Activated B cell treated with CpG ODN at 0.5 μM for 24 hours (primary cell): ENCODE results near the gene LAG3. TPM values are rescaled to one million over a fixed set of nuclear protein-coding genes. Genes with fewer than 3 reads are reported as not detected.

Experiments
- ATAC-seq: fragments of 200-7000 bp; cut with Tn5 transposase; one replicate; pipeline ENCODE4 v1.10.0; 2021; ENCODE audit warnings: low read depth, mild to moderate bottlenecking, moderate library complexity
- CTCF ChIA-PET: fragments of 350-600 bp; sonication (Branson Sonifier 250); formaldehyde crosslinking; loops from one replicate; lab custom pipeline; 2021; ENCODE audit warnings: antibody characterized with exemption; lab: Charles Lee
- POLR2A ChIA-PET: fragments of 350-600 bp; sonication (Branson Sonifier 250); formaldehyde crosslinking; loops from one replicate; lab custom pipeline; 2021; ENCODE audit warnings: antibody characterized with exemption; lab: Charles Lee
- DNase-seq: peaks from one replicate; pipeline ENCODE4 v3.0.0; 2022
- H3K27ac Mint-ChIP-seq: one replicate; pipeline ENCODE4 v1.8.0; 2020; ENCODE audit warnings: mixed read lengths
- H3K27me3 Mint-ChIP-seq: one replicate; pipeline ENCODE4 v1.8.0; 2021; ENCODE audit warnings: mixed read lengths
- H3K36me3 Mint-ChIP-seq: one replicate; pipeline ENCODE4 v1.8.0; 2021; ENCODE audit warnings: low read depth, mixed read lengths
- H3K4me1 Mint-ChIP-seq: one replicate; pipeline ENCODE4 v1.8.0; 2021; ENCODE audit warnings: mixed read lengths
- H3K4me3 Mint-ChIP-seq: one replicate; pipeline ENCODE4 v1.8.0; 2020; ENCODE audit warnings: mild to moderate bottlenecking, mixed read lengths
- H3K9me3 Mint-ChIP-seq: one replicate; pipeline ENCODE4 v1.8.0; 2020; ENCODE audit warnings: mixed read lengths
- CTCF ChIP-seq: fragments of 200-600 bp; IDR thresholded peaks from one replicate; pipeline ENCODE4 v1.8.0; 2022; ENCODE audit warnings: antibody characterized with exemption, mild to moderate bottlenecking
- intact Hi-C: fragments of 100-400 bp; cut with micrococcal nuclease; formaldehyde crosslinking; loops from one replicate; pipeline ENCODE4 v1.15.1; 2024
- total RNA-seq: library from RNA; stranded (reverse); gene quantifications from 2 replicates; pipeline ENCODE4 v1.2.3, GENCODE V29; 2022

Gene LAG3
- total RNA-seq, 1 donor from 2014 or later: not detected

GRCh38 chr12:6770600-6770999 lies 1.7 kb upstream of the LAG3 start:
- DNase-seq (no peak), ATAC-seq (no peak)
- Mint-ChIP-seq H3K27ac (no peak overlapping the region), H3K27me3 (peaks cover 63% of the 10 kb centered on the region), H3K4me1 (peaks cover 24% of the 10 kb centered on the region), H3K9me3 (no peaks in the 10 kb centered on the region), H3K4me3 (no peak overlapping the region), H3K36me3 (no peaks in the 10 kb centered on the region)
- ChIA-PET POLR2A (interaction anchor here (2.4 kb wide), 1 partner anchor 17 kb away, joined by 8 read pairs; the partner anchor contains the start of gene MLF2), CTCF (interaction anchor here (1.0 to 1.1 kb wide), 2 partner anchors 17 to 54 kb away, joined by 3 read pairs; no protein-coding TSS in a partner anchor)
- intact Hi-C loops: no loop called here
- no peak for TF ChIP-seq CTCF

GRCh38 chr12:6771091-6771495 lies 1.2 kb upstream of the LAG3 start:
- no peak for TF ChIP-seq CTCF
- intact Hi-C loops: no loop called here
- ChIA-PET CTCF (interaction anchor here (1.0 to 1.4 kb wide), 3 partner anchors 17 to 53 kb away, joined by 3 read pairs; partner anchors contain the start of gene MLF2), POLR2A (interaction anchor here (2.4 kb wide), 1 partner anchor 18 kb away, joined by 8 read pairs; the partner anchor contains the start of gene MLF2)
- H3K27ac Mint-ChIP-seq: no peak overlapping the region
- H3K36me3 Mint-ChIP-seq: no peaks in the 10 kb centered on the region
- DNase-seq: no peak
- no peak overlapping the region for H3K4me3 Mint-ChIP-seq
- peaks cover 19% of the 10 kb centered on the region for H3K4me1 Mint-ChIP-seq
- no peaks in the 10 kb centered on the region for H3K9me3 Mint-ChIP-seq
- ATAC-seq: no peak
- H3K27me3 Mint-ChIP-seq: peaks cover 68% of the 10 kb centered on the region

DNA sequence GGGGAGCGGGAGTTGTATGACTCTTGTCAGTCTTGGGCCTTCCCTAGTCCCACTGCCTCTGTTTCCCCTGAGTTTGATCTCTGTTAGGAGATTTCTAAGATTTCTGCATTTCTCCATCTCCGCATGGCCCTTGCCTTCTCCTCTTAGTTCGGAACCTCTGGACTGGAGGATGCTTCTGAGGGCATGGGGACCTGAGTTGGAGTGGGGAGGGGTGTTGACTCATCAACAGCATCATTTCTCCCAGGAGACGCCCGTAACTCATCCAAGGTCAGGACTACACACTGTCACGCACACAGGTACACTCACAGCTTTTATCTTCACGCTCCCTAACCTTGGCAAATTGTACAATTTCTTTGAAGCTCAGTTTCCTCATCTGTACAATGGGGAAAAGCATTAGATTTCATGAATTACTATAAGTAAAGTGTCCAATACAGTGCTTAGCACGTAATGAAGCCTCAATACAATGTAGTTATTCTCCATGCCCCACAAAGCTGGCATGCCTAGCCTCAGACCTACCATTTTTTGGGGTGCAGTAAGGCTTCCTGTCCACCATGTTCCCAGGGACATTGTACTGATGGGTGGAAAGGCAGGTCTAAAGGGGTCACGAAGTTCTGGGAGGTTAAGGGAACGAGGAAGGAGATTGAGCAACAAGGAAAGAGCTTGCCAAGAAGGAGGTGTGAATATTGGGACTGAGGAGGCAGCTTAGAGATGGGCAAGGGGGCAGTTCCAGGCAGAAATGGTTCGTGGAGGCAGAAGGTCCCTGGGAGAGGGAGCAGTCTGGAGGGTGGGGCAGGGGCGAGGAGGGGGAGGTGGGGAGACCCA lies 600 bp upstream of the LAG3 start:
- Mint-ChIP-seq H3K9me3 (no peaks in the 10 kb centered on the region), H3K27me3 (peaks cover 74% of the 10 kb centered on the region), H3K4me1 (peaks cover 19% of the 10 kb centered on the region), H3K36me3 (no peaks in the 10 kb centered on the region), H3K4me3 (no peak overlapping the region), H3K27ac (no peak overlapping the region)
- TF ChIP-seq CTCF: no peak
- DNase-seq: no peak
- no peak for ATAC-seq
- CTCF ChIA-PET: interaction anchor here (1.0 to 1.4 kb wide), 3 partner anchors 18 to 53 kb away, joined by 3 read pairs; partner anchors contain the start of gene MLF2
- POLR2A ChIA-PET: interaction anchor here (2.4 kb wide), 1 partner anchor 19 kb away, joined by 8 read pairs; the partner anchor contains the start of gene MLF2
- intact Hi-C loops: no loop called here

- ChIA-PET POLR2A (no interaction called here), CTCF (no interaction called here)
- no peak for DNase-seq
- Mint-ChIP-seq H3K36me3 (no peaks in the 10 kb centered on the region), H3K4me1 (peaks cover 8% of the 10 kb centered on the region), H3K4me3 (no peak overlapping the region), H3K9me3 (no peaks in the 10 kb centered on the region), H3K27me3 (peaks cover 74% of the 10 kb centered on the region), H3K27ac (no peak overlapping the region)
- intact Hi-C loops: no loop called here
- ATAC-seq: no peak
- no peak for TF ChIP-seq CTCF
Measured at GRCh38 chr12:6772726-6773589, 638 bp downstream of the LAG3 start.
